ENCODE data around the gene NUDT14.

The NUDT14 gene

DNA sequence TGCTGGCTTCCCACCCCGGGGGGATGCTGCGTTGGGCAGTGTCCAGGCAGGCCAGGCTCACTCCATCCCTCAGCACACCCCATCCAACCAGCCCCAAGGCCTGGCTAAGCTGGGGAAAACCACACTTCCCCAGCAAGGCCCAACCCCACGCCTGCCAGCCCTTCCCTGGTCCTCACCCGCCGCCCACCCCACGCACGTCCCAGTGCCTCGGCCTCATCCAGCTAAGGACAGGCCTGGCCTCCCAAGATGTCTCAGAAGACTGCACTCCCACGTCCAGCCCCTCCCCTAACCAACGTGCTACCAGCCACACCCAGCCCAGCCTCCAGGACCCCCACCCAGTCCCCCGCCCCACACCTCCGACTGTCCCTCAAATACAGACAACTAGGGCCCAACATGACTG is 22.3 kb downstream of the NUDT14 start:
- no peak for DNase-seq (ENCODE audit: low read depth)

DNA sequence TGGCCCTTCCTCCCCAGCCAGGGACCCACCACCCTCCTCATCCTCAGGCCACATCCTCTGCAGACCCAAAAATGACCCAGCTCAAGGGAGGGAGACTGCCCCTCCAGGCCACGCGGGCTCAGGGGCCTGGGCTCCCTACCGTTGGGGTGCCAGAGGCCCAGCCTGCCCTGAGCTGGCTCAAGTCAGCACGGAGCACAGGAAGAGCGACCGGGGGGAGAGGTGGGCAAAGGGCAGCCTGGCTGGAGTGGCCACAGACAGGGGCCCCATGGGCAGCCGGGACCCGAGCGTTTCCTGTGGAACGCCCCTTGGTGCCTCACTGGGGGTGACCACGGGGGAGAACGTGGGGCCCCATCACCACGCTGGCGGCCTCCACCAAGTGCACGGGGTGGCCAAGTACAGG is 23.2 kb downstream of the NUDT14 start:
- no peak for DNase-seq (ENCODE audit: low read depth)

DNA sequence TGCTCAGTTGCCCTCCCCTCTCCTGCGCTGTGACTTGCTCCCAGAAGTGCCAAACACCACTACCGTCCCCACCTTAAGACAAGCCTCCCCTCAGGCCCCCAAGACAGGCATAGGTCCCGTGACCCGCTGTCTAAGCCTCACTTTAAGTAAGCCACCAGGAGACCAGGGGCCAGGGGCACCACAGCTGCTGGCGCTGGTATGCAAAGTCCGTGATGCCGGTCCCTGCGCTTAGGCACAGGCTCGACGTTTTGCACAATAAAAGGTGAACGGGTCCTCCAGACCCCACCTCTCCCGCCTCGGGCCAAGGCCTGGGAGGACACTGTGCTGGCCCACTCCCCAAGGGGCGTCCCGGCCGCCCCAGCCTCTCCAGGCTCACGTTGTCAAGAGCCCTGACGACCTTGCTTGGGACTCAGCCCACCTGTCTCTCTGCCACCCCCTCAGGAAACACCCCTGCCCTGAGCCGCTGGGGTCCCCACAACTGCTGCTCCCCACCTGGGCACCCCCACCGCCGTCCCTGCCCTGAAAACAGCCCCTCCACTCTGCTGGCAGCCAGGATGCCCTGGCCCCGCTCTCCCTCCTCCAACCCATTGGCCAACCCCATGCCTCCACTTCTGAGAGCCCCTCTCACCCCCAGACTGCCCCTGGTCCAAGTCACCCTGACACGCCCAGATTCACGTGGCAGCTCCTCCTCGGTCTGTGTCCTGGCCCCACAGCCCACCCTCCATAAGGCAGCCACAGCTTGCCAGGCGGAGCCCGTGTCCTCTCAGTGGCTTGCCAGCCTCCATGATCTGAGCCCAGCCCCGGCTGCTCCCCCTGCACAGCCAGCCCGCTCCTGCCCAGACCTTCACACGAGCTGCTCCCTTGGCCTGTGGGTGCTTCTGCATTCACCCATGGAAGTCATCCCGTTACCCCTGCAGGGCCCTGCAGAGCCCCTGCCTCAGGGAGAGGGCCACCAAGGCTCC is 24.4 kb downstream of the NUDT14 start:
- no peak for DNase-seq (ENCODE audit: low read depth)

DNA sequence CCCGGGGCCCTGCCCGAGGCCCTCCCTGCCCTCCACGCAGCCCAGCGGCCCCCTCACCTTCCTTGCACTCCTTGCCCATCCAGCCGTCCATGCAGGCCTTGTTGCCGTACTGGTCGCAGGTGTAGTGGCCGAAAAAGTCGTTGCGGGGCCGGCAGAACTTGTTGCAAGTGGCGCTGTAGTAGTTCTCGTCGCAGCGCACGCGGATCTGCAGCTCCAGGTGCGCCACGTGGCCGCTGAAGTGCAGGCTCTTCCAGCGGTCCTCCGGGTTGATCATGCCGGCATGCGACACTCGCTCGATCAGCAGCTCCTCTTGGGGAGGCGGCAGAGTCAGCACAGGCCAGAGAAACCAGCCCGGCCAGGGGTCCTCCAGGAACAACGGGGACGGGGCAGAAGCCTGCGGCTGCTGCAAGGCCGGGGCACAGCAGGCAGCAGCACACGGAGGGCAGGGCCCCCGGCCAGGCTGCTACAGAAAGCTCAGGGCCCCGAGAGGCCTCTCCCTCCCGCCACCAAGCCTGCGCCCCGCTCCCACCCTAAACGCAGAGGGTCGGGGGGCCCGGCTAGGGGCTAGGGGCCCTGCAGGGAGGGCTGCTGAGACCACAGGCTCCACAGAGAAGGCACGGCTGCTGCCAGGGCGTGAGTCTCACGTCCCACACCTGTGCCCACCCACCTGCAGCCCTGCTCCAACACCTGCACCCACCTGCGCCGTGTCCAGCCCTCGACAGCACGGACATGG is 25.3 kb downstream of the NUDT14 start:
- DNase-seq (ENCODE audit: low read depth), result no peak

DNA sequence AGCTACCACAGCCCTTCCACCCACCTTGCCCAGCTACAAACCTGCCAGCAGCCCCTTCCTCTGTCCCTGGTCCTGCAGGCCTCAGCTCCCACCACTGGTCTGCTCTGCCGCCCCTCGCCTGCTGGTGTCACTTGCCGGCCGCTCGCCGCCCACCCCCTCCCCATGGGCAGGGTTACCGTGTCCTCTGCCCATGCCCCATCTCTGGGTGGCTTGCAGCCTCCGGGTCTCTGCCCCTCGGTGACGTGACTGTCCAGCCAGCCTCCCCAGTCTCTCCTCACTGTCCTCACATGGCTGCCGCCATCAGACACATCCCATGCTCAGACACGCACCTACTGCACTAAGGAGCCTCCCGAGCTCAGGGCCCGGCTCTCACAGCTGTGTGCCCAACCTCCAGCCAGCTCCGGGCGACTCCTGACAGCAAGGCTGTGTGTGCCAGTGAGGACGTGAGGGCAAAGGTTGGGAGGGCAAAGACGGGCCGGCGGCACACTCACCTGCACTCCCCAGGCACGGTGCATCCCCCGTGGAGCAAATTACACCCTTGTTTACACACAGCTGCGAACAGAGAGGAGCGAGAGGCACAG is 26.0 kb downstream of the NUDT14 start:
- no peak for DNase-seq (ENCODE audit: low read depth)

DNA sequence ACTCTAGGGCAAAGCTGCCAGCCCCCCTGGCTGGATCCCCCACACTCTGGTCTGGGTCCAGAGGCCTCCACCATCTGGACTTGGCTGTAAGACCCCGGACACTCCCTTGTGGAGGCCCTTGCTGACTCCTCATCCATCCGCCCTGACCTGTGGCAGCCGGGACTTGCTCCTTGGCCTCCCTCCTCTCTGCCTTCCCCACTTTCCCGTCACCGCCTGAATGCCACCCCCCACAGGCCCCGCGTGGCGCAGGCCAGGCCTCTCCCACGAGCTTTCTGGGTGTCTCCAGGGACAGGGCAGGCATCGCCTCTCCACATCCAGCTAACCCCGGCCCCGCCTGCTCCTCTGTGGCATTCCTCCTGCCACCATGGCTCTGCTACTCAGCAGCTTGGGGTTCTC is 26.6 kb downstream of the NUDT14 start:
- DNase-seq (ENCODE audit: low read depth), result no peak

DNA sequence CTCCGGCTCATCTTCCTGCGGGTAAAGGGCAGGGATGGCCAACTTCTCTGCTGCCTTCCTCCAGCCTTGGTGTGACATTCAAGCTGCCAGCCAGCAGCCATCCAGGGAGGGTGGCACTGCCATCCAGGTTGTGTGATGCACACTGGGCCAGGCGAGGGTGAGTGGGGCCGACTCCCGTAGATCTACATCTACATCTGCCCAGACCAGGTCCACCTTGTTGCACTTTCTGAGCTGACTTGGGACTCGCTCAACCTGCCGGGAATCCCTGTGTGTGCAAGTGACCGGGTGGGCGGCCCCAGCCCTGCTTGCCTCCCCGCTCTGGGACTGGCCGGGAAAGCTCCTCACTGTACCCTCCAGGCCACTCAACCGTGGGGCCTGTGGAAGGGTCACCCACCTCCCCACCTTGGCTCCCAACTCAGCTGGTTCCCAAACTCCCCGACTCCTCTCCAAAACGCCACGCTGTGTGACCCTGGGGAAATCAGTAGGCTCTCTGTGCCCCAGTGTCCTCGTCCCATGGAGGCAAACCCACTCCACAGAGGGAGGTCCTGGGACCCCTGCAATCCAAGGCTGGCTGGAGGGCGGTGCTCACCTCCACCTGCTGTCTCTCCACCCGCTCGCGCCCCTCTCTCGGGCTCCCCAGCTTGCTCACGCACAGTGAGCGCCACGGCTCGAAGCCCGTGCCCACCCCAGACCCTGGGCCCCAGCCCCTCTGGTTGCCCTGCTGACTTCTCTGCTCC is 27.2 kb downstream of the NUDT14 start:
- DNase-seq (ENCODE audit: low read depth), result no peak

DNA sequence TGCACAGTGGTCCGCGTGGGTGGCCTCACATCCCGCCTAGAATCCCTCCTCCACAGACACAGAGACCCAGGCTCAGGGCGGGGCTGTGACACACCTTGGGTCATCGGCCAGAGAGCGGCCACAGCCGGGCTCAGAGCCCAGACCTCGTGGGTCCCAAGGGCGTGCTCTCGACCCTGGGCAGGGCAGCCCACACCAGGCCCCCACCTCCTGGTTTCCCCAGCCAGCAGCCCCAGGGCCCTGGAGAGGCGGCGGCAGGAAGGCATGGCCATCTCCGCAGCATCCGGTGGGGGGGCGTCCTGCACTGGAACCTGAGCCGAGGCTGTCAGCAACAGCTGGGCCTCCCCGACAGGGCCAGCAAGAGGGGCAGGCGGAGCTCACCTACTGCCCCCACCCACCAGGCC is 27.8 kb downstream of the NUDT14 start:
- no peak for DNase-seq (ENCODE audit: low read depth)

DNA sequence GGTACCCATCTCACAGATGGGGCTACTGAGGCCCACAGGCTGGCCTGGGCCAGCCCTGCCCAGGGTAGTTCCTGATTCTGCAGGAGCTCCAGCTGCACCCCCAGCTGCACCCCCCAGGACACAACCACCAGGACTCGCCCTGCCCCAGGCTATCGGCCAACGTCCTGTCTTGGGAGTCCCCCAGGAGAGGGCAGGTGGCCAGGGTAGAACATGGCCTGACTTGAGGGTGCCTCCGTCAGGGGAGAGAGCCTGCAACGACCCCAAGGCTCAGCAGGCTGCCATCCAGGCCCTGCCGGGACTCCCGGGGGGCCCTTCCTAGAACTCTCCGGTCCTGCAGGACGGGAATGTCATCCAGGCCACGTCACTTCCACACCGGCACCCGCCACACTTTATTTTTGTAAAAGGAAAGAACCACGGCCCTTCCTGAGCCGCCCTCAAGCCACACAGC is 28.3 kb downstream of the NUDT14 start:
- DNase-seq (ENCODE audit: low read depth), result no peak

DNA sequence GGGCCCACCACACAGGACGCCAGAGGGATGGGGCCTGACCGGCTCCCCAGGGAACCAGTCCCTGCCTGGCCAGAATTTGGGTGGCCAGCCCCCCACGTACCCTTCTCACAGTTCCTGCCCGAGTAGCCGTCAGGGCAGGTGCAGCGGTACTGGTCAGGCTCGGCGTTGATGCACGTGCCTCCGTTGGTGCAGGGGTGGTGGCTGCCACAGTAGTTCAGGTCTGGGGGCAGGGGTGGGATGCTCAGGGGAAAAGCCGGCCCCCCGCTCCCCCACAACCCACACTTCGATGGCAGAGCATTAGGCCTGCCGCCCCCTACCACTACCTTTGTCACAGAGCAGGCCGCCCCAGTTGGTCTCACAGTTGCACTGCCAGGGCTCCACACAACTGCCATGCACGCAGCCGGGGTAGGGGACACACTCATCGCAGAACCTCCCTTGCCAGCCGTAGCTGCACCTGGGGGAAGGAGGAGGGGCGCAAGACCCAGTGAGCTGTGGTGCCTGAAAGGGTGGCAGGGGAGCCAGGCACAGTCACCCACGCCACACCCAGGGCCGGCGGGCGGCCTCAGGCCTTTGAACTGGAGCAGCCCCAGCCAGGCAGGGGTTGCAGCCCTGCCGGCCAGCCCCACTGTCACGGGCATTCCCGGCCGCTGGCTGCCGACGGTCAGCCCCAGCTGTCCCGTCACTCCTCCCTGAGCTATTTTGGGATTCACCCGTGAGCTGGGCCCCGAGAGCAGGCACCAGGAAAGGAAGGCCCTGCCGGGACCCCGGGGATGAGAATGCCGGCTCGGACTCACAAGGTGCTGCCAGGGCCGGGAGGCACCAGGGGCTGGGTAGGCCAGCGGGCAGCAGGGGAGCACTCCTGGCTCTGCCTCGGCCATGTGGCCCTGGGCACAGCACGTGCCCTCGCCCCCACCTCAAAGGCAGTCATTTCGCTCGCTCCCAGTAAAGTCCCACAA is 29.0 kb downstream of the NUDT14 start:
- DNase-seq (ENCODE audit: low read depth), result no peak

DNA sequence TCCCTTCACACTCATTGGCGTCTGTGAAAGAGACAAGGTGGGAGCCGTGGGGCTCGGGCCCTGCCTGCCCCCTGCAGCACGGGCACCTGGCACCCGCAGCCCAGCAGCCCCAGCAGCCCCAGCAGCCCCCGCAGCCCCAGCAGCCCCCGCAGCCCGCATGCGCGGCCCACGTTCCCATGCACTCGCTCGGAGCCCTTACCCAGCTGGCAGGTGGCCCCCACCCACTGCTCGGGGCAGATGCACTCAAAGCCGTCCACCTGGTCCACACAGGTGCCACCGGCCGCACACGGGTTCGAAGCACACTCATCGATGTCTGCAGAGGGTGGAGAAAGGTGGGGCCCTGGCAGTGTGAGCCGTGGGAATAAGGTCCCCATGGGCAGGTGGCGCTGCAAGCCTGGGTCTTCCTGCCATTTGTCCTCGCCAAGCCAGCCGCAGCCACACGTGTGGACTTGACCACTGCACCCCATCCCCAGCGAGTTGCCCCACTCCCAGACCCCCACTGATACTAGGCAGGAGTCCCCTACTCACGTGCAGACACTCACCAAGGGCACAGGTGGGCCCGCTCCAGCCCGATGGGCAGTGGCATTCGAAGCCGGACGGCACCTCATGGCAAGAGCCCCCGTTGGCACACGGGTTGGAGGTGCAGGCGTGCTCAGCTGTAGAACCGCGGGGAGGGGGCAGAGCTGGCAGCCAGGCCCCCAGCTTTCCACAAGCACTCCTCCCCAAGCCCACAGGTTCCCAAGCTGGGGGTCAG is 29.9 kb downstream of the NUDT14 start:
- DNase-seq (ENCODE audit: low read depth), result no peak

DNA sequence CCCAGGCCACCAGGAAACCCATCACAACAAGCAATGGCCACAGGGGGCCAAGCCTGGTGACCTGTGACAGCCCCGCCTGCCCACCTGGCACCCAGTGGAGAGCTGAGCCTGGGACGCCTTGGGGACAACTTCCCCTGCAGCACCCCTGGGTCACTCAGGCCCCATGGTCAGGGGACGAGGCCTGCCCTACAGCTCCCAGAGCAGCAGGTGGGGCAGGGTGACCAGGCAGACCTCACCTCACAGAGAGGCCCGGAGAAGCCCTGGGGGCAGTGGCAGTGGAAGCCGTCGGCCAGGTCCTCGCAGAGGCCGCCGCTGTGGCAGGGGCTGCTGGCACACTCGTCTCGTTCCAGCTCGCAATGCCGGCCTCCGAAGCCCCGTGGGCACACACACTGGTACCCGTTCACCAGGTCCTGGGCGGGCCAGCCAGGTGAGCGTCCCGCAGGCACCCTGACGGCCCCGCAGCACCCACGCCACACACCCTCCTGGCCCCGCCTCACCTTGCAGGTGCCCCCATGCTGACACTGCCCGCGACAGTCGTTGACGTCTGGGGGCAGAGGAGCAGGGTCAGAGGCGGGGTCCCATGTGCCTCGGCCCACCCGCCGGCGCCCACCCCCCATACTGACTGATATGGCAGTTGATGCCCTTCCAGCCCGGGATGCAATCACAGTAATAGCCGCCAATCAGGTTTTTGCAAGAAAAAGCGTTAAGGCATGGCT is 30.6 kb downstream of the NUDT14 start:
- DNase-seq (ENCODE audit: low read depth), result no peak

DNA sequence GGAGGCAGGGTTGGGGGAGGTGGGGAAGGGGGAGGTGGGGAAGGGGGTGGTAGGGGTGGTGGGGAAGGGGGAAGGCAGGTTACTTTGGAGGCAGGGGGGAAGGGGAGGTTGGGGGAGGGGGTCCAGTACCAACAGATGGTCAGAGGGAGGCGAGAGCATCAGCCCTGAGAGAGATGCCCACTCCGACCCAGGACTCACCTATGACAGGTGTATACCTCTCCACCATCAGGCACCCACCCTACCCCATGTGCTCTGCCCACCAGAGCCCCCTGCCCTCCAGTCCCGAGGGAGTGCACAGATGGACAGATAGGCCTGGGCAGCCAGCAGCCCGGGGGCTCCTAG is 31.1 kb downstream of the NUDT14 start:
- no peak for DNase-seq (ENCODE audit: low read depth)

DNA sequence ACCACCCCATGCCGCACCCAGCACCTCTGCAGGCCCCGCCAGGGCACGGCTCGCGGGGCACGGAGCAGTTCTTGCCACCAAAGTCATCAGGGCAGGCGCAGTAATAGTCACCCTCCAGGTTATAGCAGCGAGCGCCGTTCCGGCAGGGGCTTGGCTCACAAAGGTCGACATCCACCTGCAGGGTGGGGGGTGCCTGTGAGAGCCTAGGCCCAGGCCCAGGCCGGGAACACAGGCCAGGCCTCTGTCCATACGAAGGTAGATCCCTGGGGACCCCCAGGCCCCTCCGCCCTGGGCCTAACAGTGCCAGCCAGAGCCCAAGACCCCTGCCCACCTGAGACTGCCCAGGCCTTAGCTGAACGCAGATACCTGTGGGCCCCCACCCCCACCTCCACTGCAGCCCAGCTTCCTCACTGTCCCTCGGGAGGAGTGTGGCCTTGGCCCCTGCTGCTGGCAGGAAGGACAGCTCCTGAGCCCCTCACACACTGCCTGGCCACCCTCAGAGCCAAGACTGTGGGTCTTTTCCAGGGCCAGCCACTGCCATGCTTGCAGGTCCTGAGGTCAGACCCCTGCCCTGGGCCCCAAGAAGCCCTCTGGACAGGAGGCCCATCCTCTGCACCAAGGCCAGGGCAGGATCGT is 31.8 kb downstream of the NUDT14 start:
- DNase-seq (ENCODE audit: low read depth), result no peak

DNA sequence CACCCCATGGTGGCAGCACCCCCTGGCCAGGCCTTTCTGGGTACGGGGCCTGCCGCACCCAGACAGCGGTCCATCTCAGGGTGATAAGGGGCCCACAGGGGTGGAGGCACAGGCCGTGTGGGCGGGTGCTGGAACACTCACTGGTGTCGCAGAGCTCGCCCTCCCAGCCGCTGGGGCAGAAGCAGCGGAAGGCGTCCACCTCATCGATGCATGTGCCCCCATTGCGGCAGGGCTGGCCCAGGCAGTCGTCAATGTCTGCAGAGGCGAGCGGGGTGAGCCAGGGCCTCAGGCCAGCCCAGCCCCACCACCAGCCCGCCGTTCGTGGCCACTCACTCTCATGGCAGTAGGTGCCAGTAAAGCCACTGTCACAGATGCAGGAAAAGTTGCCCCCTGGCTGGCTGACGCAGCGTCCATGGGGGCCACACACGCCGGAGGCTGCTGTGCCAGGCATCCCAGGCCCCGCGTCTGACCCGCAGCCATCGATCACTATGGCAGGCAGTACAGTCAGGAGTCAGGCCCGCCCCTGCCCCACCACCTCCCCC is 32.4 kb downstream of the NUDT14 start:
- DNase-seq (ENCODE audit: low read depth), result no peak

DNA sequence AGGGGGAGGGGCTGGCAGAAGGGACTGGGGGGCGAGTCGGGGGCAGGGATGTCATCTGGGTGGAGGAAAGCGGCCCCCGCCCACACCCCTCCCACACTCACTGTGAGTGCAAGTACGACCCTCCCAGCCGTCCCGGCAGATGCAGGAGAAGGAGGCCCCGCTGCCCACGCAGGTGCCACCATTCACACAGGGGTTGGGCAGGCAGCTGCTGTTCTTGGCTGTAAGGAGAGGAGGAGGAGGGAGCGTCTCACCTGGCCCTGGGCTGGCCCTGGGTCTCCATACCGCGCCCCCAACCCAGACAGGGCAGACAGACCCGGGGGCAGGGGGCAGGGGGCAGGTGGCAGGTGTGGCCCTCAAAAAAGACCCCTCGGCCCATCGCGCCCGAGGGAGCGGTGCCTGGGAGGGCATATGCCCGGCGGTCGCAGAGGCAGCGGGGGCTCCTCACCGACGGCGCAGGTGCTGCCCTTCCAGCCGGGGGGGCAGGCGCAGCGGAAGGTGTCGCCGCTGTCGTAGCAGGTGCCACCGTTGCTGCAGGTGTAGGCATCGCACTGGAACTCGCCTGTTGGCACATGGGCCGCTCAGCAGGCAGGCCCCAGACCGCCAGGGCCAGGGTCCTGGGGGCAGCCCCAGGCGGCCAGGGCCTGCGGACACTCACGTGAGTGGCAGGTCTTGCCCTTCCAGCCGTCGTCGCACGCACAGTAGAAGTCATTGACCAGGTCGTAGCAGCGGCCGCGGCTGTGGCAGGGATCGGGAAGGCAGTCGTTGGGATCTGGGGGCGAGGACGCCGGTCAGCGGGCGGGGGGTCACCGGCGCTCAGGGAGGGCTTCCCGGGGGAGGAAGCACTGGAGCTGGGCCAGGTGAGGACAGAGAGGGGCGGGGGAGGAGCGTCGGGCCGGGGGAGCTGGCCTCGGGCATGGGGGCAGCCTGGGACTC is 33.2 kb downstream of the NUDT14 start:
- DNase-seq (ENCODE audit: low read depth), result no peak

DNA sequence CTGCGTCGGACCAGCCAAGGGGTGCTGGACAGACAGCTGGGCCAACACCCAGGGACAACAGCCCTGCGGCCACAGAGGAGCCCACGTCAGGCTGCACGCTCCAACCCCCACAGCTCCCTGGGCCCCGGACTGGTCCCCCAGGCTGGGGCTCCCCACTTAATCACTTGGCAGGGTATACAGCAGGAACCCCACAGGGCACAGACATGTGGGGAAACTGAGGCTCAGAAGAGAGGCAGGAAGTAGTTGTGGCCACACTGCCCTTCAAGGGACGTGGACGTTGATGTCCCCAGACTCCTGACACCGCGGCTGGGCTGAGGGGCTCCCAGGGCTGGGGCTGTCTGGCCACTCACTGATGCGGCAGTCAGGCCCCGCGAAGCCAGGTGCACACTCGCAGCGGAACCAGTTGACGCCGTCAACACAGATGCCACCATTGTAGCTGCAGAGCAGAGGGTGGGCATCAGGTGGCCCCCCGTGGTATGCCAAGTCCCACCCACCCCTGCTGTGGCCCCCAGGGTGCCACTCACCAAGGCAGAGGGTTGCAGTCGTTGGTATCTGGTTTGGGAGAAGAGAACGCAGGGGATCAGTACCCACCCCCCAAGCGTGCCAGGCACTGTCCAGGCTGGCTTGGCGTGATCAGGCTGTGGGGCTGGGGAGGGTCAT is 34.0 kb downstream of the NUDT14 start:
- no peak for DNase-seq (ENCODE audit: low read depth)

All from GM04504 (cell line).